NT2/D1 (cell line): ENCODE data around the gene HIPK4.

Experiments used
- SUZ12 ChIP-seq: IDR thresholded peaks from 2 replicates; pipeline ENCODE4 v1.6.1; 2011; ENCODE audit not compliant: insufficient read length, insufficient read depth; ENCODE audit errors: extremely low read depth
- YY1 ChIP-seq: IDR thresholded peaks from 2 replicates; pipeline ENCODE4 v1.6.1; 2011; ENCODE audit not compliant: insufficient read length, insufficient read depth
- ZNF274 ChIP-seq: IDR thresholded peaks from 2 replicates; pipeline ENCODE4 v1.6.1; 2011; ENCODE audit warnings: mild to moderate bottlenecking, low read depth, low read length

DNA sequence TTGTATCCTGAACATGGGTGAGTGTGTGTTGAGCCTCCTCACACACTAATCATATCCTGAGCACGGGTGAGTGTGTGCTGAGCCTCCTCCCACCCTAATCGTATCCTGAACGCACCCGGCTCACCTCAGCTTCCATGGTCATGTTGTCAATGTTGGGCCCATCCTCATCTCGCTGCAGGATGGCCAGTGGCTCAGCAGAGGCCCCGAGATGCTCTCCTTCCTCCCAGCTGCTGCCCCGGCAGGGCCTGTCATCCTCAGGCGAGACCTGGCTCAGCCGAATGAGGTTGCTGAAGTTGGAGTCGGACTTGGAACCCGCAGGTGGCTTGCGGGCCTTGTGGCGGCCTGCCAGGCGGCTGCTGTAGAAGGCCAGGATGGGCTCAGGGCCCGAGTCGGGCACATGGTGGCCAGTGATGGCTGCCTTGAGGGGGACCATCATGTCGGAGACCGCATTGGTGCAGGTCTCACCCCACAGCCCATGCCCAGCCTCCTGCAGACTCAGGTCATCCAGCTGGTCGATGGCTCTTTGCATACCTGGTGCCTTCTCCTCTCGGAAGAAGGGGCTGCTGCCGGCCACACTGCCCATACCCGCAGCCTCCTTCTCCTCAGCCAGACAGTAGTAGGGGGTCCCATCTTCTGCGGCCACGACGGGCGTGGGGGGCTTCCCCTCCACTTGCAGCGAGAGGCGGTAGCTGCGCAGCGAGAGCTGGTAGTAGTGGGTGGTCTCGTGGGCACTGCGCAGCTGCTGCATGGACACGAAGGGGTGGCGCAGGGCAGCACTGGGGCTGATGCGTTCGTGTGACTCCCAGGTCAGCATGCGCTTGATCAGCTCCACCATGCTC is 9.6 kb downstream of the HIPK4 start:
- no peak for TF ChIP-seq SUZ12
- no peak for TF ChIP-seq YY1
- TF ChIP-seq ZNF274: no peak
